GM10266 (cell line): ENCODE results near the gene CSNK2A1.

Experiments
- DNase-seq: peaks from one replicate; pipeline ENCODE4 v3.0.0; 2012; ENCODE audit errors: extremely low spot score
- TF ChIP-seq, protein P1 (sequence below): IDR thresholded peaks from 2 replicates; pipeline ENCODE4 v1.5.1; 2012; ENCODE audit warnings: mild to moderate bottlenecking, low read depth; ENCODE audit not compliant: control insufficient read depth, insufficient read depth; ENCODE audit errors: missing control alignments

The CSNK2A1 gene

GRCh38 chr20:504632-505075, 38.9 kb downstream of the CSNK2A1 start:
- no peak for DNase-seq
- TF ChIP-seq, protein P1, sequence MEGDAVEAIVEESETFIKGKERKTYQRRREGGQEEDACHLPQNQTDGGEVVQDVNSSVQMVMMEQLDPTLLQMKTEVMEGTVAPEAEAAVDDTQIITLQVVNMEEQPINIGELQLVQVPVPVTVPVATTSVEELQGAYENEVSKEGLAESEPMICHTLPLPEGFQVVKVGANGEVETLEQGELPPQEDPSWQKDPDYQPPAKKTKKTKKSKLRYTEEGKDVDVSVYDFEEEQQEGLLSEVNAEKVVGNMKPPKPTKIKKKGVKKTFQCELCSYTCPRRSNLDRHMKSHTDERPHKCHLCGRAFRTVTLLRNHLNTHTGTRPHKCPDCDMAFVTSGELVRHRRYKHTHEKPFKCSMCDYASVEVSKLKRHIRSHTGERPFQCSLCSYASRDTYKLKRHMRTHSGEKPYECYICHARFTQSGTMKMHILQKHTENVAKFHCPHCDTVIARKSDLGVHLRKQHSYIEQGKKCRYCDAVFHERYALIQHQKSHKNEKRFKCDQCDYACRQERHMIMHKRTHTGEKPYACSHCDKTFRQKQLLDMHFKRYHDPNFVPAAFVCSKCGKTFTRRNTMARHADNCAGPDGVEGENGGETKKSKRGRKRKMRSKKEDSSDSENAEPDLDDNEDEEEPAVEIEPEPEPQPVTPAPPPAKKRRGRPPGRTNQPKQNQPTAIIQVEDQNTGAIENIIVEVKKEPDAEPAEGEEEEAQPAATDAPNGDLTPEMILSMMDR: no peak

GRCh38 chr20:503048-503737, 40.4 kb downstream of the CSNK2A1 start:
- TF ChIP-seq, protein P1: no peak
- DNase-seq: no peak

DNA sequence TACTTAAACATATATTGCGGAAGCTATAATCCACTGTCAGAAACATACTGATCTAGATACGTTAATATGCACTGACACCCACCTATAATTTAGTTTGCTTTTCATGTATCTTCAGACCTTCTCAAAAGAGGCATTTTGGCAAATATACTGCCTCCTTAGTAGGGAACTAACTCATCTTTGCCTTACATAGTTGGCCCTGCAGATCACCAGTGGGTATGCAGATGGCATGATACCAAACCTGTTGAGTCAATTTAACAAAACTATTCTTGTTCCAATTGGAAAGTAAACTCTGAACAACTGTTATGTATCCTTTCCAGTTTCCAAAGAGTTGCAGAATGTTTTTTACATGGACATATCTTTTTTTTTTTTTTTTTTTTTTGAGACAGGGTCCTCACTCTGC, 45.6 kb downstream of the CSNK2A1 start:
- TF ChIP-seq, protein P1: no peak
- DNase-seq: no peak

- no peak for DNase-seq
- TF ChIP-seq, protein P1: no peak
Observed at GRCh38 chr20:496126-496696, 47.4 kb downstream of the CSNK2A1 start.

GRCh38 chr20:492159-492558, 51.4 kb downstream of the CSNK2A1 start:
- TF ChIP-seq, protein P1: no peak

GRCh38 chr20:487655-488054, 55.9 kb downstream of the CSNK2A1 start:
- DNase-seq: no peak
- TF ChIP-seq, protein P1: no peak

More at GRCh38 chr20:492159-492558, 51.4 kb downstream of the CSNK2A1 start:
- DNase-seq: no peak

DNA sequence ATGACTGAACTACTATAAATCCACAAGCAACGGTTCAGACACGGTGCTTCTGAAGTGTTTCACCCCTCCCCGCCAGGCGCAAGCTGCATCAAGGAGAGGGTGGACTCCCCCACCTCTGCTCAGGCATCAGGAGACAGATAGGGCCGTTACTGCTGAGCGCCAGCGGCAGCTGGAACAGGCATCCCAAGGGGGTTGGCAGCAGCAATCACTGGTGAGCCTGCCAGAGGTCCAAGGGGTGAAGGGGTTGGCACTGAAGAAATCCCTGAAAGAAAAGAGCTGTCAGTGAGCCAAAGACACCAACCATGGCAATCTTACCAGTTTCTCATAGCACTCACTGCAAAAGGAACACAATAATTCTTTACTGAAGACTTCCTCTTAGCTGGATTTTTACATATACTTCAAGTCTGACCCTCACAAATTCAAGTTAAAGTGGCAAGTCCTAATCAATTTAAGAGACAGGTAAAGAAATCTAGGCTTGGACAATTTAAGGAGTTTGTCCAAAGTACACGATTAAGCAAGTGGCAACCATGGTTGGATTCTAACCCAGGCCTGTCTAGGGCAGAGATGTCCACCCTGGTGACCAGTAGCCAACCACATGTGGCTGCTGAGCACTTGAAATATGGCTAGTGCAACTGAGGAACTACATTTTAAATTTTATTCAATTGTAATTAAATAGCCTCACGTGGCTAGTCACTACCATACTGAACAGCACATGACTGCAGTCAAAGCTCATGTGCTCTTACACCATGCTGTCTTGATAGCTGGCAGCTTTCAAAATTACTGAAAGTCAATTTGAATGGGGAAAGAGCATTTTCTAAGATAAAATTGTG, 59.6 kb downstream of the CSNK2A1 start:
- DNase-seq: no peak
- TF ChIP-seq, protein P1: no peak
